ENCODE results near the gene GPC2. TPM values are rescaled to one million over a fixed set of nuclear protein-coding genes. Genes with fewer than 3 reads are reported as not detected.
A peak's percentile ranks its signal among the peaks of the same experiment; 100 is the strongest.
"Not testable (repeated sequence)": the region's sequence is repeated elsewhere in the genome, so short reads cannot be mapped to it uniquely, and the experiment has no call there.

The GPC2 gene
- total RNA-seq, 1 donor, result 0.43 TPM

GRCh38 chr7:100220586-100221230, 43.5 kb upstream of the GPC2 start:
- no peak for TF ChIP-seq CTCF (IDR thresholded peaks at IDR 0.05; ENCODE audit: insufficient read depth, low read depth, low read length)
- no peak for DNase-seq (ENCODE audit: low read depth)

GRCh38 chr7:100219801-100220585, 42.8 kb upstream of the GPC2 start, which contains the start of gene PVRIG:
Gene PVRIG, plus strand, starts transcription at chr7:100219949. Its CDS starts 22 bp downstream, at chr7:100219971.
- DNase-seq (ENCODE audit: low read depth); H3K4me3 ChIP-seq (ENCODE audit: low read depth, low read length): not testable (repeated sequence)

More at GRCh38 chr7:100220586-100221230, 43.5 kb upstream of the GPC2 start:
- no peak overlapping the region for H3K4me3 ChIP-seq (ENCODE audit: low read depth, low read length)

GRCh38 chr7:100219271-100219737, 42.1 kb upstream of the GPC2 start:
- no peak for TF ChIP-seq CTCF (IDR thresholded peaks at IDR 0.05; ENCODE audit: insufficient read depth, low read depth, low read length)
- no peak for DNase-seq (ENCODE audit: low read depth)
- H3K4me3 ChIP-seq (ENCODE audit: low read depth, low read length), result no peak overlapping the region

- peak; percentile 43 for TF ChIP-seq CTCF (IDR thresholded peaks at IDR 0.05; ENCODE audit: insufficient read depth, low read depth, low read length)
- not testable (repeated sequence) for H3K4me3 ChIP-seq (ENCODE audit: low read depth, low read length); DNase-seq (ENCODE audit: low read depth)
Observed at GRCh38 chr7:100217934-100218333, 40.8 kb upstream of the GPC2 start.

- peak; percentile 3 for DNase-seq (ENCODE audit: low read depth)
- no peak overlapping the region for H3K4me3 ChIP-seq (ENCODE audit: low read depth, low read length)
- TF ChIP-seq CTCF (IDR thresholded peaks at IDR 0.05; ENCODE audit: insufficient read depth, low read depth, low read length), result no peak
Observed at GRCh38 chr7:100215895-100216294, 38.7 kb upstream of the GPC2 start.

GRCh38 chr7:100214356-100214755, 37.2 kb upstream of the GPC2 start:
- H3K4me3 ChIP-seq (ENCODE audit: low read depth, low read length), result not testable (repeated sequence)

GRCh38 chr7:100213672-100214071, 36.5 kb upstream of the GPC2 start:
- no peak for TF ChIP-seq CTCF (IDR thresholded peaks at IDR 0.05; ENCODE audit: insufficient read depth, low read depth, low read length)
- no peak for DNase-seq (ENCODE audit: low read depth)
- no peak overlapping the region for H3K4me3 ChIP-seq (ENCODE audit: low read depth, low read length)

More at GRCh38 chr7:100214356-100214755, 37.2 kb upstream of the GPC2 start:
- DNase-seq (ENCODE audit: low read depth), result not testable (repeated sequence)

Measured in fibroblast of villous mesenchyme (primary cell).